MM.1S (cell line): Measurements from ENCODE around the gene NUAK2.

Experiments used
- DNase-seq: peaks from one replicate; pipeline ENCODE4 v3.0.0-alpha.2; 2015
- H2AFZ ChIP-seq: fragments of 300-600 bp; sonication (generic); 2 replicates; pipeline ENCODE4 v1.6.0; 2016; ENCODE audit warnings: antibody characterized with exemption, low read length
- H3F3A ChIP-seq: fragments of 300-600 bp; sonication (generic); 2 replicates; pipeline ENCODE4 v1.6.1; 2016; ENCODE audit warnings: mild to moderate bottlenecking, antibody characterized with exemption, low read length, moderate library complexity, mixed read lengths; ENCODE audit not compliant: insufficient read depth
- H3K27ac ChIP-seq: fragments of 300-600 bp; sonication (generic); 2 replicates; pipeline ENCODE4 v1.5.1; 2016; ENCODE audit warnings: mild to moderate bottlenecking, low read length
- H3K27me3 ChIP-seq: fragments of 300-600 bp; sonication (generic); replicated peaks from 2 replicates; pipeline ENCODE4 v1.6.0; 2016; ENCODE audit warnings: low read length; ENCODE audit not compliant: insufficient read depth
- H3K36me3 ChIP-seq: fragments of 300-600 bp; sonication (generic); replicated peaks from 2 replicates; pipeline ENCODE4 v1.6.1; 2016; ENCODE audit warnings: mild to moderate bottlenecking, low read length, mixed read lengths; ENCODE audit not compliant: insufficient read depth
- H3K4me1 ChIP-seq: fragments of 300-600 bp; sonication (generic); 2 replicates; pipeline ENCODE4 v1.6.1; 2016; ENCODE audit warnings: low read length, mixed read lengths
- H3K4me2 ChIP-seq: fragments of 300-600 bp; sonication (generic); 2 replicates; pipeline ENCODE4 v1.6.0; 2016; ENCODE audit warnings: low read depth, low read length
- H3K4me3 ChIP-seq: fragments of 300-600 bp; sonication (generic); 2 replicates; pipeline ENCODE4 v1.5.1; 2016; ENCODE audit warnings: low read length, mixed read lengths
- H3K79me2 ChIP-seq: fragments of 300-600 bp; sonication (generic); 2 replicates; pipeline ENCODE4 v1.6.1; 2016; ENCODE audit warnings: mixed run types, low read length, mixed read lengths
- H3K9ac ChIP-seq: fragments of 300-600 bp; sonication (generic); 2 replicates; pipeline ENCODE4 v1.6.1; 2016; ENCODE audit warnings: low read length, mixed read lengths
- H3K9me2 ChIP-seq: fragments of 300-600 bp; sonication (generic); replicated peaks from 2 replicates; pipeline ENCODE4 v1.6.1; 2016; ENCODE audit warnings: mild to moderate bottlenecking, low read length, mixed read lengths; ENCODE audit not compliant: insufficient read depth
- H3K9me3 ChIP-seq: fragments of 300-600 bp; sonication (generic); replicated peaks from 2 replicates; pipeline ENCODE4 v1.6.1; 2016; ENCODE audit warnings: mild to moderate bottlenecking, low read length, mixed read lengths; ENCODE audit not compliant: insufficient read depth
- H4K20me1 ChIP-seq: fragments of 300-600 bp; sonication (generic); 2 replicates; pipeline ENCODE4 v1.6.1; 2016; ENCODE audit warnings: mild to moderate bottlenecking, low read length, moderate library complexity, mixed read lengths; ENCODE audit not compliant: insufficient read depth
- EZH2 ChIP-seq: fragments of 300-600 bp; sonication (generic); optimal IDR thresholded peaks from 2 replicates; pipeline ENCODE3; 2017; ENCODE audit warnings: low read depth, mild to moderate bottlenecking, antibody characterized with exemption, low read length, mixed read lengths
- EZH2phosphoT487 ChIP-seq: fragments of 300-600 bp; sonication (generic); IDR thresholded peaks from 2 replicates; pipeline ENCODE4 v1.6.1; 2018; ENCODE audit warnings: antibody characterized with exemption, low read length
- TF ChIP-seq, protein P1 (sequence below): fragments of 300-600 bp; sonication (generic); IDR thresholded peaks from 2 replicates; pipeline ENCODE4 v1.5.1; 2016; ENCODE audit warnings: antibody characterized with exemption, low read length, mixed read lengths

Gene NUAK2

GRCh38 chr1:205276689-205277065, 44.9 kb downstream of the NUAK2 start:
- Histone ChIP-seq H3K27me3 (no peaks in the 10 kb centered on the region), H3K9me3 (no peaks in the 10 kb centered on the region), H2AFZ (no peak overlapping the region), H3K4me1 (peaks cover 41% of the 10 kb centered on the region), H3K79me2 (no peaks in the 10 kb centered on the region), H4K20me1 (no peaks in the 10 kb centered on the region), H3K4me2 (no peak overlapping the region), H3K4me3 (no peak overlapping the region), H3K36me3 (no peaks in the 10 kb centered on the region), H3F3A (no peaks in the 10 kb centered on the region), H3K27ac (no peak overlapping the region), H3K9ac (no peak overlapping the region), H3K9me2 (no peaks in the 10 kb centered on the region)
- no peak for DNase-seq
- TF ChIP-seq EZH2 (no peak), EZH2phosphoT487 (no peak)
- TF ChIP-seq, protein P1, sequence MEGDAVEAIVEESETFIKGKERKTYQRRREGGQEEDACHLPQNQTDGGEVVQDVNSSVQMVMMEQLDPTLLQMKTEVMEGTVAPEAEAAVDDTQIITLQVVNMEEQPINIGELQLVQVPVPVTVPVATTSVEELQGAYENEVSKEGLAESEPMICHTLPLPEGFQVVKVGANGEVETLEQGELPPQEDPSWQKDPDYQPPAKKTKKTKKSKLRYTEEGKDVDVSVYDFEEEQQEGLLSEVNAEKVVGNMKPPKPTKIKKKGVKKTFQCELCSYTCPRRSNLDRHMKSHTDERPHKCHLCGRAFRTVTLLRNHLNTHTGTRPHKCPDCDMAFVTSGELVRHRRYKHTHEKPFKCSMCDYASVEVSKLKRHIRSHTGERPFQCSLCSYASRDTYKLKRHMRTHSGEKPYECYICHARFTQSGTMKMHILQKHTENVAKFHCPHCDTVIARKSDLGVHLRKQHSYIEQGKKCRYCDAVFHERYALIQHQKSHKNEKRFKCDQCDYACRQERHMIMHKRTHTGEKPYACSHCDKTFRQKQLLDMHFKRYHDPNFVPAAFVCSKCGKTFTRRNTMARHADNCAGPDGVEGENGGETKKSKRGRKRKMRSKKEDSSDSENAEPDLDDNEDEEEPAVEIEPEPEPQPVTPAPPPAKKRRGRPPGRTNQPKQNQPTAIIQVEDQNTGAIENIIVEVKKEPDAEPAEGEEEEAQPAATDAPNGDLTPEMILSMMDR, result no peak

- no peaks in the 10 kb centered on the region for H3K79me2 ChIP-seq
- TF ChIP-seq EZH2 (no peak), EZH2phosphoT487 (no peak)
- TF ChIP-seq, protein P1, result no peak
- H3K9me2 ChIP-seq, result no peaks in the 10 kb centered on the region
- H3F3A ChIP-seq, result no peaks in the 10 kb centered on the region
- H2AFZ ChIP-seq, result no peak overlapping the region
- peaks cover 43% of the 10 kb centered on the region for H3K4me1 ChIP-seq
- no peaks in the 10 kb centered on the region for H3K36me3 ChIP-seq
- no peaks in the 10 kb centered on the region for H4K20me1 ChIP-seq
- no peaks in the 10 kb centered on the region for H3K27me3 ChIP-seq
- H3K4me3 ChIP-seq, result no peak overlapping the region
- no peak overlapping the region for H3K27ac ChIP-seq
- no peaks in the 10 kb centered on the region for H3K9me3 ChIP-seq
- DNase-seq, result no peak
- H3K4me2 ChIP-seq, result no peak overlapping the region
- no peak overlapping the region for H3K9ac ChIP-seq
These were observed 45.4 kb downstream of the NUAK2 start for GRCh38 chr1:205275916-205276688.

DNA sequence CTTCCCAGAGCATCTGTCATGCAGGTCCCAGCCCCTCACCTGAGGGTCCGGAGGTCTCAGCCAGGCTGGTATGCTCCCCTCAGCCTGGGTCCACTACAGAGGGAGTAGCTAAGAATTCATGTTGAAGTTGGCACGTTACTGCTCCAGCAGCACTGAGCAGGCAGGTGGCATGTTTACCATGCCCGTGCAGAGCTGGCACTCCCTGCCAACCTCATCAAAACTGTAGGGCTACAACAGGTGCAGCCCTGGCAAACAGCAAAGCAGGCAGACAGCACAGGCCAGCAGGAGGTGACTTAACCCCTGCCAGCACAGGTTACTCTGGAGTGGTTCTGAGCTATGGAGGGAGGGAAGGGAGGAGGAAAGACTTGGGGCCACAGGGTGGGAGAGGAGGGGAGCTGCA, 46.4 kb downstream of the NUAK2 start:
- H2AFZ ChIP-seq, result no peak overlapping the region
- peak; percentile 83 for DNase-seq
- peak overlapping the region; percentile 1; the same call in 1 of the 2 replicates for H3K4me2 ChIP-seq
- H3K4me3 ChIP-seq, result no peak overlapping the region
- H3K36me3 ChIP-seq, result no peaks in the 10 kb centered on the region
- H3K79me2 ChIP-seq, result no peaks in the 10 kb centered on the region
- no peaks in the 10 kb centered on the region for H3K27me3 ChIP-seq
- peaks cover 47% of the 10 kb centered on the region for H3K4me1 ChIP-seq
- H3K9ac ChIP-seq, result no peak overlapping the region
- no peaks in the 10 kb centered on the region for H3K9me2 ChIP-seq
- H3F3A ChIP-seq, result no peaks in the 10 kb centered on the region
- peak overlapping the region; percentile 44; the same call in 1 of the 2 replicates for H3K27ac ChIP-seq
- no peaks in the 10 kb centered on the region for H4K20me1 ChIP-seq
- no peaks in the 10 kb centered on the region for H3K9me3 ChIP-seq
- TF ChIP-seq, protein P1, result peak; percentile 44
- no peak for TF ChIP-seq EZH2
